ENCODE measurements around the gene NRXN3. TPM values are rescaled to one million over a fixed set of nuclear protein-coding genes. Genes with fewer than 3 reads are reported as not detected.

The NRXN3 gene
- total RNA-seq, 1 donor from 2014 or later: 11.4 TPM

DNA sequence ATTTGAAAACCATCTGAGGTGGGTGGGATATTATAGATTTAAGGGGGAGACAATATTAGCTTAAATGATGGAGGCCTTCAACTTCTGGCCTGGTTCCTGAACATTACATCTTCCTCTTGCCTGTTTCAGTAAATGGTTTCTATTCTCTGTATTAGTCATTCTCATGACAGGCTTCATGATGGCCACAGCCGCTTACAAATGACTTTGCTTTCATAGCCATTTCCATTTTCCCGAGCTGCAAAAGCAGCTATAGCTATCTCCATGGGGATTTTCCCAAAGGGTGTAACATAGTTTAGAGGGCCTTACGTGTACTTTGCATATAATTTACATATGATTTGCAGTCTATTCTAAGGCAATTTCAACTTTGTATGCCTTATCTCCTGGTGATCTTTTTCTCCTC is 121.8 kb downstream of the NRXN3 start:
- H3K9me3 Mint-ChIP-seq: no peaks in the 10 kb centered on the region
- no peaks in the 10 kb centered on the region for H3K36me3 Mint-ChIP-seq
- no peak overlapping the region for H3K27ac Mint-ChIP-seq

DNA sequence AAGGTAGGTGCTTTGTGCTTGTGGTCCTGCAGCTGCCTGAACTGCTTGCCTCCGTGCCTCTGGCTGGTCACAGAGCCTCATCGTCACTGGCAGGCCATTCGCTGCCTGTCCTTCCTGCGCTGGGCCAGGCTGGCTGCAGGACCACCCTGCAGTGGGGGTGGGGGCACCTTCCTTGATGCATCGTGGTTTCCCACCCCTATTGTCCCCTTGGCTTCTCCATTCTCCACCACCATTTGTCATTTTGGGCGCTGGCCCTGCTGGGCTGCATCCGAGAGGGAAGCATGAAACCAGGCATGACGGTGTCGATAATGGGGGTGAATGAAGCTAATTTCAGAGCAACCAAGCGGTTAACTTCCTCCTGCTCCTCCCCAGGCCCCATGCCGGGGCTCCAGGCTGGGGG is 127.7 kb downstream of the NRXN3 start:
- DNase-seq (ENCODE audit: low spot score in 2 of 2, unreplicated experiment in 2 of 2): no peak
- Mint-ChIP-seq H3K36me3 (no peaks in the 10 kb centered on the region), H3K9me3 (no peaks in the 10 kb centered on the region), H3K27ac (no peak overlapping the region), H3K4me1 (no peaks in the 10 kb centered on the region), H3K27me3 (ENCODE audit: low read depth) (peaks cover 38% of the 10 kb centered on the region), H3K4me3 (no peak overlapping the region)
- TF ChIP-seq, protein P1, sequence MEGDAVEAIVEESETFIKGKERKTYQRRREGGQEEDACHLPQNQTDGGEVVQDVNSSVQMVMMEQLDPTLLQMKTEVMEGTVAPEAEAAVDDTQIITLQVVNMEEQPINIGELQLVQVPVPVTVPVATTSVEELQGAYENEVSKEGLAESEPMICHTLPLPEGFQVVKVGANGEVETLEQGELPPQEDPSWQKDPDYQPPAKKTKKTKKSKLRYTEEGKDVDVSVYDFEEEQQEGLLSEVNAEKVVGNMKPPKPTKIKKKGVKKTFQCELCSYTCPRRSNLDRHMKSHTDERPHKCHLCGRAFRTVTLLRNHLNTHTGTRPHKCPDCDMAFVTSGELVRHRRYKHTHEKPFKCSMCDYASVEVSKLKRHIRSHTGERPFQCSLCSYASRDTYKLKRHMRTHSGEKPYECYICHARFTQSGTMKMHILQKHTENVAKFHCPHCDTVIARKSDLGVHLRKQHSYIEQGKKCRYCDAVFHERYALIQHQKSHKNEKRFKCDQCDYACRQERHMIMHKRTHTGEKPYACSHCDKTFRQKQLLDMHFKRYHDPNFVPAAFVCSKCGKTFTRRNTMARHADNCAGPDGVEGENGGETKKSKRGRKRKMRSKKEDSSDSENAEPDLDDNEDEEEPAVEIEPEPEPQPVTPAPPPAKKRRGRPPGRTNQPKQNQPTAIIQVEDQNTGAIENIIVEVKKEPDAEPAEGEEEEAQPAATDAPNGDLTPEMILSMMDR (IDR thresholded peaks at IDR 0.05; ENCODE audit: unreplicated experiment): no peak

More for the DNA sequence above, 121.8 kb downstream of the NRXN3 start:
- Mint-ChIP-seq H3K4me3 (no peak overlapping the region), H3K27me3 (ENCODE audit: low read depth) (peaks cover 19% of the 10 kb centered on the region), H3K4me1 (no peaks in the 10 kb centered on the region)
- TF ChIP-seq, protein P1 (IDR thresholded peaks at IDR 0.05; ENCODE audit: unreplicated experiment): no peak
- no peak for DNase-seq (ENCODE audit: low spot score in 2 of 2, unreplicated experiment in 2 of 2)

DNA sequence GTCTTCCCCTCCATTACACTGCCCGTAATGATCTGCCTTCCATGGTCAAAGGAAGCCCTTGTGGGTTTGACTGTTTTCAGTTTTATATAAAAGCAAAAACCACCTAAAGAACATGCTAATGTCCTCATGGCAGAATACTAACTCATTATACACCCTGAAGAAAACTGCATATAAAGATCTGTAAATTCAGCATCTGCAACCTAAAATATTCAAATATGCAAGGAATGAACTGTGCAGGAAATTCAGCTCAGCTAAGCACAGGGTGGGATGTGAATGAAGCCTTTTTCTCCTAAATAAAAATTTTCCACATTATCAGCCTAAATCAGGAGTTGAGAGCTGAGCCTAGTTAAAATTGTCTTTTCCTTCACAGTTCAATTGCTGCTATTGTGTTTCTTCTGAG is 128.1 kb downstream of the NRXN3 start:
- Mint-ChIP-seq H3K36me3 (no peaks in the 10 kb centered on the region), H3K9me3 (no peaks in the 10 kb centered on the region), H3K27me3 (ENCODE audit: low read depth) (peaks cover 35% of the 10 kb centered on the region), H3K27ac (no peak overlapping the region), H3K4me1 (no peaks in the 10 kb centered on the region), H3K4me3 (no peak overlapping the region)
- DNase-seq (ENCODE audit: low spot score in 2 of 2, unreplicated experiment in 2 of 2): no peak
- TF ChIP-seq, protein P1 (IDR thresholded peaks at IDR 0.05; ENCODE audit: unreplicated experiment): no peak

DNA sequence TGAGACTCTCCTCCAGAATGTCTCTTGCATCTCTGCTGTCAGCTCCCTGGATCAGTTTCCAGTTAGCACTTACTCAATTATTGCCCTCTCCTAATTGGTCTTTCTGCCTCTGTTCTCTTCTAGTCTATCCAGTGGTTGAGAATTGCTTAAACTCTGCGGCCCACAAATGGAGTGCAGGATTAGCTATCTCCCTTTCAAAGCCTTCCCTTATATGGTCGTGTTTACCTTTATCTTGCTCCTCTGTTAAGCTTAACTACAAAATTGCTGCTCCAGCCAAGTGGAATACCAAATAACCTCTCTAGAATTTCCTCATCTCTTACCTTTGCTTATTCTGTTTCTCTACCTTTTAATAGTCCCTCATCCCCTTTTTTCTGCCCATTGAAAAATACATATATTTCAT is 132.7 kb downstream of the NRXN3 start:
- no peak for DNase-seq (ENCODE audit: low spot score in 2 of 2, unreplicated experiment in 2 of 2)
- H3K27me3 Mint-ChIP-seq (ENCODE audit: low read depth): peaks cover 25% of the 10 kb centered on the region
- H3K36me3 Mint-ChIP-seq: no peaks in the 10 kb centered on the region
- TF ChIP-seq, protein P1 (IDR thresholded peaks at IDR 0.05; ENCODE audit: unreplicated experiment): no peak
- no peak overlapping the region for H3K27ac Mint-ChIP-seq
- no peak overlapping the region for H3K4me3 Mint-ChIP-seq
- H3K9me3 Mint-ChIP-seq: no peaks in the 10 kb centered on the region
- no peaks in the 10 kb centered on the region for H3K4me1 Mint-ChIP-seq

DNA sequence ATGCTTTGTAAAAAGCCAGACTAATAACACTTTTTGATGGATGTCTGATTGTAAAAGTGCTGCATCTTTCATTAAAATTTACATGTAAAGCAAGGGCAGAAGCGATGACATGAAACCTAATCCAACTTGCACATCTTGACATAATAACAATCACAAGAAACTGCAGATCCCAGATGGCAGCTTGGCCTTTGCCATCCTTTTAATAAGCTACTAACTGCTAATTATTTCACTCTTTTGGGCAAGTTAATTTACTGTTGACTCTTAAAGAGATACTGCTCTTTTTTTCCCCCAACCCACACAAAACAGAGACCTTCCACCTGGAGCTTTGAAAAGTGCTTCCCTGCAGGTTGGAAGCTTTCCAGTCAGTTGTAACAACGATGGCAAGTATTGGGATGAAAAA is 137.5 kb downstream of the NRXN3 start:
- peaks cover 1% of the 10 kb centered on the region for H3K27me3 Mint-ChIP-seq (ENCODE audit: low read depth)
- no peak overlapping the region for H3K27ac Mint-ChIP-seq
- H3K9me3 Mint-ChIP-seq: no peaks in the 10 kb centered on the region
- TF ChIP-seq, protein P1 (IDR thresholded peaks at IDR 0.05; ENCODE audit: unreplicated experiment): no peak
- H3K36me3 Mint-ChIP-seq: no peaks in the 10 kb centered on the region
- DNase-seq (ENCODE audit: low spot score in 2 of 2, unreplicated experiment in 2 of 2): no peak
- H3K4me3 Mint-ChIP-seq: no peak overlapping the region
- peaks cover 13% of the 10 kb centered on the region for H3K4me1 Mint-ChIP-seq

DNA sequence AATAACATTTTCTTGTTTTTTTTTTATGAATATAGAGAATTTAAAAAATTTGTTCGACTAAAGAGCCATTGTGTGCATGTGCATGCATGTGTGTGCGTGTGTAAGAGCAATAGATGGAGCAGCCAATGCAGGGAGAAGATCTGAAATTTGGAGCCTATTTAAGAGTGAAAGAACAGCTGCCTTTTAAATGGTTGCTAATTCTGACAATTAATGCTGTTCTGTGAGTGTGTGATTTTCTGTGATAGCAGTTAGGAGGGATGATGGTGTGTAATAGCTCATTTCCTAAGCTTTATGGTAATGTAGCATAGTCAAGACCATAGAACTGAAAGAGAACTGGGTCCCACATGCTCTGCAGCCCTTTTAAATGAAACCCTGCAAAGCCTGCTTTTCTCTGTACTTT is 137.9 kb downstream of the NRXN3 start:
- no peaks in the 10 kb centered on the region for H3K36me3 Mint-ChIP-seq
- TF ChIP-seq, protein P1 (IDR thresholded peaks at IDR 0.05; ENCODE audit: unreplicated experiment): no peak
- H3K9me3 Mint-ChIP-seq: no peaks in the 10 kb centered on the region
- peaks cover 13% of the 10 kb centered on the region for H3K4me1 Mint-ChIP-seq
- H3K27me3 Mint-ChIP-seq (ENCODE audit: low read depth): no peaks in the 10 kb centered on the region
- no peak for DNase-seq (ENCODE audit: low spot score in 2 of 2, unreplicated experiment in 2 of 2)
- H3K27ac Mint-ChIP-seq: no peak overlapping the region
- no peak overlapping the region for H3K4me3 Mint-ChIP-seq

Measured in mesothelial cell of epicardium (in vitro differentiated cells).